Measurements from ENCODE around the gene PRICKLE4. TPM values are rescaled to one million over a fixed set of nuclear protein-coding genes. Genes with fewer than 3 reads are reported as not detected.

The PRICKLE4 gene
- total RNA-seq, 1 experiment from 2014 or later: 2.9 TPM

DNA sequence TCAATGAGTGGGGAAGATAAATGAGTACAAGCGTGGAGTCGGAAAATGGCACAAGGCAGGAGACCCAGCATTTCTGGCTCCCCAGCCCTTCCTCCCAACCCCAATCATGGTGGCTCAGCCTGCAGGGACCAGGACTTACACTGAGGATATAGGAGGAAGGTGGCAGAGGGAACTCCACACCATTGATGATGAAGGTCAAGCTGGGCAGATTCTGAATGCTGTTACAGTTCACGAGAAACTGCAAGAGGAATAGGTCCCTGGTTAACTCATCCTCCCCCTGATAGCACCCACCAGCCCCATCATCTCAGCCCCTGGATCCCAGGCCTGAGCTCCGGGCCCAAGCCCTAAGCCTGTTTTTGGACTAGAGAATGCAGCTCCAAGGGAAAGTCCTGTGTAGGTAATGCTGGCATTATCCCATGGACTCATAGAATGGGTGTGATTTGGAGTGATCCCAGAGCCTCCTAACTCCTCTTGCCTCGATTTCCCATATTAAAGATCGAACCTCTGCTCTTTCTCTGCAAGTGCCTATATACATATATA is 42.9 kb upstream of the PRICKLE4 start:
- Histone ChIP-seq H3K79me2 (ENCODE audit: insufficient read depth, low read length) (no peaks in the 10 kb centered on the region), H3K4me1 (ENCODE audit: control insufficient read depth in 1 of 2, insufficient read depth in 2 of 2, low read length in 2 of 2) (peaks cover 18 to 43% of the 10 kb centered on the region in 2 experiments), H4K20me1 (ENCODE audit: insufficient read depth) (no peaks in the 10 kb centered on the region), H3K36me3 (ENCODE audit: control insufficient read depth in 1 of 2, insufficient read depth in 2 of 2, low read length in 2 of 2) (no peaks in the 10 kb centered on the region), H3K27ac (ENCODE audit: low read depth, low read length) (no peak overlapping the region), H3K9me3 (ENCODE audit: control insufficient read depth in 1 of 2, insufficient read depth in 1 of 2, low read depth in 1 of 2, low read length in 2 of 2) (no peaks in the 10 kb centered on the region), H2AFZ (ENCODE audit: low read depth, low read length, poor library complexity, severe bottlenecking) (no peak overlapping the region), H3K9me2 (ENCODE audit: insufficient read depth) (no peaks in the 10 kb centered on the region), H3K4me2 (ENCODE audit: low read length) (no peak overlapping the region), H3K4me3 (replicated peaks in 1 of 2; ENCODE audit: low read depth in 1 of 2, low read length in 2 of 2) (no peak overlapping the region), H3K27me3 (ENCODE audit: insufficient read depth, low read length) (no peaks in the 10 kb centered on the region), H3K9ac (ENCODE audit: low read length) (no peak overlapping the region)
- ATAC-seq (no peak), DNase-seq (ENCODE audit: low read depth, low spot score) (no peak)
- ChIA-PET CTCF (interaction anchor here (0.9 kb wide), 1 partner anchor 32 kb away, joined by 3 read pairs; no protein-coding TSS in a partner anchor), POLR2A (no interaction called here), RAD21 (ENCODE audit: low non-redundant PET in 1 of 2, low total read pairs in 2 of 2, uncharacterized antibody in 2 of 2, unreplicated experiment in 2 of 2) (no interaction called here)
- TF ChIP-seq EGR1 (IDR thresholded peaks at IDR 0.05; ENCODE audit: low read depth): no peak
- TF ChIP-seq EZH2 (IDR thresholded peaks at IDR 0.05): no peak
- intact Hi-C loops (cut with micrococcal nuclease): no loop called here
- BruUV-seq (replicated peaks): no TSS peak

DNA sequence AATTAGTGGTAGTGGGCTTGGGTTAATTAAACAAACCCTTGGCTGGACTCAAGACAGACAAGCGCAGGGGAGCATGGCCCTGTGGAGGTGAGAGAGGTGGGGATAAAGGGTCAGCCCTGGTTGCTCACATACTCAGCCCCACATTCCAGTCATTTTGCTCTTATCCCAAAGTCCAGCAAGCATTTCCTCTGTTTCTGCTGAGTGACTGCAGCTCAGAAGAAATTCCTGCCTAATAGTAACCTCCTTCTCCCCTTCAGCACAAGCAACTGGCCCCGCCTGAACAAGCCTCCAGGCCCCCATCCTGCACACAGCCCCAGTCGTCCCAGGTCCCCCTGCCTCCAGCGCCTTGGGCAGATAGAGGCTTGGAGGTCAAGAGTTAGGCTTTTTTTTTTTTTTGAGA is 41.5 kb upstream of the PRICKLE4 start:
- TF ChIP-seq YY1 (IDR thresholded peaks at IDR 0.05; ENCODE audit: extremely low read depth, insufficient replicate concordance, low read depth, low read length) (no peak), POLR2AphosphoS5 (IDR thresholded peaks at IDR 0.05; ENCODE audit: low read depth, low read length) (no peak), JUND (IDR thresholded peaks at IDR 0.05) (no peak), POLR2A (IDR thresholded peaks at IDR 0.05; ENCODE audit: borderline replicate concordance, extremely low read depth, insufficient read depth, insufficient read length) (no peak), EZH2 (IDR thresholded peaks at IDR 0.05) (no peak), TCF7L2 (IDR thresholded peaks at IDR 0.05; ENCODE audit: borderline replicate concordance, extremely low read depth, insufficient read depth, insufficient read length) (no peak), ELF1 (IDR thresholded peaks at IDR 0.05; ENCODE audit: borderline replicate concordance, low read depth) (no peak), MAX (IDR thresholded peaks at IDR 0.05) (no peak), CTCF (IDR thresholded peaks at IDR 0.05 in 2 of 3, conservative IDR thresholded peaks at IDR 0.05 in 1 of 3; ENCODE audit: borderline replicate concordance in 1 of 3, insufficient read depth in 1 of 3, low read depth in 2 of 3, low read length in 2 of 3) (no peak), CEBPB (IDR thresholded peaks at IDR 0.05; ENCODE audit: low read depth) (no peak), EZH2phosphoT487 (IDR thresholded peaks at IDR 0.05; ENCODE audit: borderline replicate concordance) (no peak), ZNF274 (IDR thresholded peaks at IDR 0.05; ENCODE audit: low read depth, low read length) (no peak)
- TF ChIP-seq, protein P1, sequence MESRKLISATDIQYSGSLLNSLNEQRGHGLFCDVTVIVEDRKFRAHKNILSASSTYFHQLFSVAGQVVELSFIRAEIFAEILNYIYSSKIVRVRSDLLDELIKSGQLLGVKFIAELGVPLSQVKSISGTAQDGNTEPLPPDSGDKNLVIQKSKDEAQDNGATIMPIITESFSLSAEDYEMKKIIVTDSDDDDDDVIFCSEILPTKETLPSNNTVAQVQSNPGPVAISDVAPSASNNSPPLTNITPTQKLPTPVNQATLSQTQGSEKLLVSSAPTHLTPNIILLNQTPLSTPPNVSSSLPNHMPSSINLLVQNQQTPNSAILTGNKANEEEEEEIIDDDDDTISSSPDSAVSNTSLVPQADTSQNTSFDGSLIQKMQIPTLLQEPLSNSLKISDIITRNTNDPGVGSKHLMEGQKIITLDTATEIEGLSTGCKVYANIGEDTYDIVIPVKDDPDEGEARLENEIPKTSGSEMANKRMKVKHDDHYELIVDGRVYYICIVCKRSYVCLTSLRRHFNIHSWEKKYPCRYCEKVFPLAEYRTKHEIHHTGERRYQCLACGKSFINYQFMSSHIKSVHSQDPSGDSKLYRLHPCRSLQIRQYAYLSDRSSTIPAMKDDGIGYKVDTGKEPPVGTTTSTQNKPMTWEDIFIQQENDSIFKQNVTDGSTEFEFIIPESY (IDR thresholded peaks at IDR 0.05; ENCODE audit: extremely low read depth, insufficient replicate concordance, low read length): no peak
- Histone ChIP-seq H3K9me3 (ENCODE audit: control insufficient read depth in 1 of 2, insufficient read depth in 1 of 2, low read depth in 1 of 2, low read length in 2 of 2) (no peaks in the 10 kb centered on the region), H3K9me2 (ENCODE audit: insufficient read depth) (no peaks in the 10 kb centered on the region), H3K4me1 (ENCODE audit: control insufficient read depth in 1 of 2, insufficient read depth in 2 of 2, low read length in 2 of 2) (peaks cover 10 to 29% of the 10 kb centered on the region in 2 experiments), H3K9ac (ENCODE audit: low read length) (no peak overlapping the region), H3K27me3 (ENCODE audit: insufficient read depth, low read length) (no peaks in the 10 kb centered on the region), H4K20me1 (ENCODE audit: insufficient read depth) (no peaks in the 10 kb centered on the region), H3K4me3 (replicated peaks in 1 of 2; ENCODE audit: low read depth in 1 of 2, low read length in 2 of 2) (no peak overlapping the region), H3K36me3 (ENCODE audit: control insufficient read depth in 1 of 2, insufficient read depth in 2 of 2, low read length in 2 of 2) (no peaks in the 10 kb centered on the region), H3K4me2 (ENCODE audit: low read length) (no peak overlapping the region), H2AFZ (ENCODE audit: low read depth, low read length, poor library complexity, severe bottlenecking) (no peak overlapping the region), H3K27ac (ENCODE audit: low read depth, low read length) (no peak overlapping the region), H3K79me2 (ENCODE audit: insufficient read depth, low read length) (no peaks in the 10 kb centered on the region)
- DNase-seq (ENCODE audit: low read depth, low spot score) (no peak), ATAC-seq (no peak)
- intact Hi-C loops (cut with micrococcal nuclease): no loop called here
- ChIA-PET POLR2A (no interaction called here), CTCF (no interaction called here), RAD21 (ENCODE audit: low non-redundant PET in 1 of 2, low total read pairs in 2 of 2, uncharacterized antibody in 2 of 2, unreplicated experiment in 2 of 2) (no interaction called here)
- BruUV-seq (replicated peaks): no TSS peak

Data from HCT116 (cell line).